ENCODE measurements around the gene KRTAP13-1. TPM values are rescaled to one million over a fixed set of nuclear protein-coding genes. Genes with fewer than 3 reads are reported as not detected.

The KRTAP13-1 gene
- total and polyA plus RNA-seq, 12 donors, result not detected

DNA sequence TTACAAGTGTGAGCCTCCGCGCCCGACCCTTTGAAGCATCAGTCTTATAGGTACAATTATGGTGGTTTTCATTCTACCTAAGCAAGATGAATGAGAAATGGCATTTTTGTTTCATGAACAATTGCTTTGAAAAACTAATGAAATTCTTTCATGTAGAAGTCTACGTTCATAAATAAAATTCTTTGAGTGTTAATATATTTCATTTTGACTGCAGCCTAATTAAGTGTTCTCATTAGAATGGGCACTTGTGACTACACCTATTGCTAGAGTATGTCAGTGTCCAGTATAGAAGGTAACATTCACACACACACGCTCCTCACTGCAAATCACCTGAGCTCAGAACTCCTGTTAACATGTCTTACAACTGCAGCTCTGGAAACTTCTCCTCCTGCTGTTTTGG is 44.1 kb downstream of the KRTAP13-1 start, which contains the start of gene KRTAP15-1:
Gene KRTAP15-1 (plus strand): TSS at position 301 of the 400 bp plus-strand sequence. CDS start 53 bp downstream, at position 354.
- Histone ChIP-seq H3K9me3 (no peaks in the 10 kb centered on the region), H3K4me1 (no peaks in the 10 kb centered on the region), H3K36me3 (no peaks in the 10 kb centered on the region), H3K27ac (no peak within 1 kb of the TSS), H3K4me3 (no peak within 1 kb of the TSS), H3K27me3 (no peaks in the 10 kb centered on the region)
- 92 to 94% methylated on average over 5 of the region's 5 CpGs for WGBS, 2 donors
- ATAC-seq, result no peak
- no peak for DNase-seq
- TF ChIP-seq, protein P1, sequence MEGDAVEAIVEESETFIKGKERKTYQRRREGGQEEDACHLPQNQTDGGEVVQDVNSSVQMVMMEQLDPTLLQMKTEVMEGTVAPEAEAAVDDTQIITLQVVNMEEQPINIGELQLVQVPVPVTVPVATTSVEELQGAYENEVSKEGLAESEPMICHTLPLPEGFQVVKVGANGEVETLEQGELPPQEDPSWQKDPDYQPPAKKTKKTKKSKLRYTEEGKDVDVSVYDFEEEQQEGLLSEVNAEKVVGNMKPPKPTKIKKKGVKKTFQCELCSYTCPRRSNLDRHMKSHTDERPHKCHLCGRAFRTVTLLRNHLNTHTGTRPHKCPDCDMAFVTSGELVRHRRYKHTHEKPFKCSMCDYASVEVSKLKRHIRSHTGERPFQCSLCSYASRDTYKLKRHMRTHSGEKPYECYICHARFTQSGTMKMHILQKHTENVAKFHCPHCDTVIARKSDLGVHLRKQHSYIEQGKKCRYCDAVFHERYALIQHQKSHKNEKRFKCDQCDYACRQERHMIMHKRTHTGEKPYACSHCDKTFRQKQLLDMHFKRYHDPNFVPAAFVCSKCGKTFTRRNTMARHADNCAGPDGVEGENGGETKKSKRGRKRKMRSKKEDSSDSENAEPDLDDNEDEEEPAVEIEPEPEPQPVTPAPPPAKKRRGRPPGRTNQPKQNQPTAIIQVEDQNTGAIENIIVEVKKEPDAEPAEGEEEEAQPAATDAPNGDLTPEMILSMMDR (IDR thresholded peaks at IDR 0.05), result no peak
- intact Hi-C loops (cut with DNase I), result loop anchor here in 7 of 10 donors (5.0 to 10.0 kb wide), 6 partner anchors 95 to 647 kb away; partner anchors contain the start of gene KRTAP23-1 (in 1 of the 7)

DNA sequence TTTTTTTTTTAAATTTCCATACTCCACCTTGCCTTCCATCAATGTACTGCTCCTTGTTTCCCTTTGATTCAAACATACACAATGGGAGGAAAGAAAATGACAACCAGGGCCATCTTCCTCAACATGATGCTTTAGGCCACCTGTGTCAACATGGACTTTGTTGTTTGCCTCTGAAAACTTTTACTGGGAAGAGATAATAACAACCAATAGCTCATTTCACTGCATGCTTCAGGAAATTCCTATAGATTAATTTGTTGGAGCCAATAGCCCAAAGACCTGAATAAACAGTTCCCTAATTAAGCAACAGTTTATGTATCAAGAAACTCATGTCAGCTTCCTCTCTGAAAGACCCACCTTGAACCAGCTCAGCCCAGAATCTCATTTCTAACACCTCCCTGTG is 47.4 kb downstream of the KRTAP13-1 start:
- H3K4me1 ChIP-seq, result no peaks in the 10 kb centered on the region
- no peak for ATAC-seq
- H3K4me3 ChIP-seq, result no peak overlapping the region
- no peaks in the 10 kb centered on the region for H3K27me3 ChIP-seq
- intact Hi-C loops (cut with DNase I), result loop anchor here in 6 of 10 donors (5.0 to 10.0 kb wide), 4 partner anchors 289 to 644 kb away; no protein-coding TSS in a partner anchor
- TF ChIP-seq, protein P1 (IDR thresholded peaks at IDR 0.05), result no peak
- no peak overlapping the region for H3K27ac ChIP-seq
- no peaks in the 10 kb centered on the region for H3K9me3 ChIP-seq
- no peak for DNase-seq
- H3K36me3 ChIP-seq, result no peaks in the 10 kb centered on the region

DNA sequence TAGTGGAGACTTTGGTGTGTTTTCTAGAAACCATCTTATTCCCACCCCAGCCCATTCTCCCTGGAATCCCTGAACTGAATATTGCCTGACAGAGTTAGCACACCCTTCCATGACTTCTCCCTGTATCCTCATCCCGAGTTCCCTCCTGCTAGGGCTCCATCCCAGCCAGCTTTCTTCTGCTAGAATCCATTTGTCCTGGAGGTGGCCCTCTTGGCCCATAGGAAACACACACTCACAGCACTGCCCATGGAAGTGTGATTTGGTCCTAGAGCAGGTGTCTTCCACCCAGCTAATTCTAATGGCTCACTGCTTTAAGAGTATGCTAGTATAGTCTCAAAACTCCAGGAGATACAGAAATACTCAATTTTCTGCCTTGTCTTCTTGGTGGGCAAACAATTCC is 48.4 kb downstream of the KRTAP13-1 start:
- ATAC-seq (peak in 6 of 8 donors; percentile 25 to 79 (median 60)), DNase-seq (peak in 1 of 2 donors; percentile 4)
- Histone ChIP-seq H3K4me1 (no peaks in the 10 kb centered on the region), H3K27me3 (no peaks in the 10 kb centered on the region), H3K27ac (no peak overlapping the region), H3K9me3 (no peaks in the 10 kb centered on the region), H3K36me3 (no peaks in the 10 kb centered on the region), H3K4me3 (no peak overlapping the region)
- TF ChIP-seq, protein P1 (IDR thresholded peaks at IDR 0.05), result peak in 7 of 9 donors; percentile 13 to 55 (median 52)
- intact Hi-C loops (cut with DNase I), result loop anchor here in 7 of 10 donors (2.0 to 10.0 kb wide), 5 partner anchors 288 to 643 kb away; no protein-coding TSS in a partner anchor
- 44 to 48% methylated on average over 1 of the region's 1 CpG for WGBS, 2 donors

Small RNA genes lying within 50 kb of the gene (microRNA-seq; reads per million reads assigned to microRNA genes)
- gene MIR4327, result 0 reads per million in 2 donors

Other genes starting within 250 kb of the KRTAP13-1 start
- gene CLDN17, start 229.2 kb upstream of the KRTAP13-1 start, total RNA-seq, result not detected
- not detected for gene CLDN17, start 229.2 kb upstream of the KRTAP13-1 start, polyA plus RNA-seq
- not detected for gene CLDN8, start 179.9 kb upstream of the KRTAP13-1 start, total RNA-seq
- not detected for gene CLDN8, start 179.9 kb upstream of the KRTAP13-1 start, polyA plus RNA-seq
- gene KRTAP24-1, start 113.1 kb upstream of the KRTAP13-1 start, total RNA-seq, result not detected
- not detected for gene KRTAP24-1, start 113.1 kb upstream of the KRTAP13-1 start, polyA plus RNA-seq
- gene KRTAP25-1, start 106.5 kb upstream of the KRTAP13-1 start, total RNA-seq, result not detected
- not detected for gene KRTAP25-1, start 106.5 kb upstream of the KRTAP13-1 start, polyA plus RNA-seq
- gene KRTAP26-1, start 75.7 kb upstream of the KRTAP13-1 start, total RNA-seq, result not detected
- gene KRTAP26-1, start 75.7 kb upstream of the KRTAP13-1 start, polyA plus RNA-seq, result not detected
- not detected for gene KRTAP27-1, start 58.3 kb upstream of the KRTAP13-1 start, total RNA-seq
- not detected for gene KRTAP27-1, start 58.3 kb upstream of the KRTAP13-1 start, polyA plus RNA-seq
- not detected for gene KRTAP23-1, start 47.4 kb upstream of the KRTAP13-1 start, total RNA-seq
- not detected for gene KRTAP23-1, start 47.4 kb upstream of the KRTAP13-1 start, polyA plus RNA-seq
- gene KRTAP13-2, start 23.8 kb upstream of the KRTAP13-1 start, total RNA-seq, result not detected
- gene KRTAP13-2, start 23.8 kb upstream of the KRTAP13-1 start, polyA plus RNA-seq, result not detected
- gene KRTAP13-3, start 29.9 kb downstream of the KRTAP13-1 start, total RNA-seq, result not detected
- not detected for gene KRTAP13-3, start 29.9 kb downstream of the KRTAP13-1 start, polyA plus RNA-seq
- gene KRTAP13-4, start 34.2 kb downstream of the KRTAP13-1 start, total RNA-seq, result not detected
- not detected for gene KRTAP13-4, start 34.2 kb downstream of the KRTAP13-1 start, polyA plus RNA-seq
- not detected for gene KRTAP15-1, start 44.2 kb downstream of the KRTAP13-1 start, total RNA-seq
- gene KRTAP15-1, start 44.2 kb downstream of the KRTAP13-1 start, polyA plus RNA-seq, result not detected
- gene KRTAP19-1, start 84.3 kb downstream of the KRTAP13-1 start, total RNA-seq, result not detected
- not detected for gene KRTAP19-1, start 84.3 kb downstream of the KRTAP13-1 start, polyA plus RNA-seq
- gene KRTAP19-2, start 91.4 kb downstream of the KRTAP13-1 start, total RNA-seq, result not detected
- not detected for gene KRTAP19-2, start 91.4 kb downstream of the KRTAP13-1 start, polyA plus RNA-seq
- not detected for gene KRTAP19-3, start 96.0 kb downstream of the KRTAP13-1 start, total RNA-seq
- not detected for gene KRTAP19-3, start 96.0 kb downstream of the KRTAP13-1 start, polyA plus RNA-seq
- gene KRTAP19-4, start 101.1 kb downstream of the KRTAP13-1 start, total RNA-seq, result not detected
- gene KRTAP19-4, start 101.1 kb downstream of the KRTAP13-1 start, polyA plus RNA-seq, result not detected
- gene KRTAP19-5, start 106.1 kb downstream of the KRTAP13-1 start, total RNA-seq, result not detected
- not detected for gene KRTAP19-5, start 106.1 kb downstream of the KRTAP13-1 start, polyA plus RNA-seq
- not detected for gene KRTAP19-6, start 145.8 kb downstream of the KRTAP13-1 start, total RNA-seq
- gene KRTAP19-6, start 145.8 kb downstream of the KRTAP13-1 start, polyA plus RNA-seq, result not detected
- not detected for gene KRTAP19-7, start 165.3 kb downstream of the KRTAP13-1 start, total RNA-seq
- gene KRTAP19-7, start 165.3 kb downstream of the KRTAP13-1 start, polyA plus RNA-seq, result not detected
- gene KRTAP22-2, start 194.4 kb downstream of the KRTAP13-1 start, total RNA-seq, result not detected
- not detected for gene KRTAP22-2, start 194.4 kb downstream of the KRTAP13-1 start, polyA plus RNA-seq
- gene KRTAP6-3, start 196.4 kb downstream of the KRTAP13-1 start, total RNA-seq, result not detected
- not detected for gene KRTAP6-3, start 196.4 kb downstream of the KRTAP13-1 start, polyA plus RNA-seq
- not detected for gene KRTAP6-2, start 202.9 kb downstream of the KRTAP13-1 start, total RNA-seq
- not detected for gene KRTAP6-2, start 202.9 kb downstream of the KRTAP13-1 start, polyA plus RNA-seq
- gene KRTAP22-1, start 205.1 kb downstream of the KRTAP13-1 start, total RNA-seq, result not detected
- gene KRTAP22-1, start 205.1 kb downstream of the KRTAP13-1 start, polyA plus RNA-seq, result not detected
- gene KRTAP6-1, start 217.9 kb downstream of the KRTAP13-1 start, total RNA-seq, result not detected
- not detected for gene KRTAP6-1, start 217.9 kb downstream of the KRTAP13-1 start, polyA plus RNA-seq
- not detected for gene KRTAP20-1, start 220.4 kb downstream of the KRTAP13-1 start, total RNA-seq
- not detected for gene KRTAP20-1, start 220.4 kb downstream of the KRTAP13-1 start, polyA plus RNA-seq
- gene KRTAP20-4, start 224.6 kb downstream of the KRTAP13-1 start, total RNA-seq, result not detected
- gene KRTAP20-4, start 224.6 kb downstream of the KRTAP13-1 start, polyA plus RNA-seq, result not detected
- not detected for gene KRTAP20-2, start 239.2 kb downstream of the KRTAP13-1 start, total RNA-seq
- not detected for gene KRTAP20-2, start 239.2 kb downstream of the KRTAP13-1 start, polyA plus RNA-seq
- gene KRTAP20-3, start 246.8 kb downstream of the KRTAP13-1 start, total RNA-seq, result not detected
- not detected for gene KRTAP20-3, start 246.8 kb downstream of the KRTAP13-1 start, polyA plus RNA-seq

Measured in heart right ventricle (tissue), 16 donors.